HG02678 (cell line): ENCODE results near the gene ITPKB.
"Not testable (repeated sequence)": the region's sequence is repeated elsewhere in the genome, so short reads cannot be mapped to it uniquely, and the experiment has no call there.

Experiments
- ATAC-seq: cut with Tn5 transposase; IDR thresholded peaks from one replicate; pipeline ENCODE4 v1.9.1; 2021; ENCODE audit warnings: mild to moderate bottlenecking, moderate library complexity; ENCODE audit not compliant: unreplicated experiment

ITPKB gene

DNA sequence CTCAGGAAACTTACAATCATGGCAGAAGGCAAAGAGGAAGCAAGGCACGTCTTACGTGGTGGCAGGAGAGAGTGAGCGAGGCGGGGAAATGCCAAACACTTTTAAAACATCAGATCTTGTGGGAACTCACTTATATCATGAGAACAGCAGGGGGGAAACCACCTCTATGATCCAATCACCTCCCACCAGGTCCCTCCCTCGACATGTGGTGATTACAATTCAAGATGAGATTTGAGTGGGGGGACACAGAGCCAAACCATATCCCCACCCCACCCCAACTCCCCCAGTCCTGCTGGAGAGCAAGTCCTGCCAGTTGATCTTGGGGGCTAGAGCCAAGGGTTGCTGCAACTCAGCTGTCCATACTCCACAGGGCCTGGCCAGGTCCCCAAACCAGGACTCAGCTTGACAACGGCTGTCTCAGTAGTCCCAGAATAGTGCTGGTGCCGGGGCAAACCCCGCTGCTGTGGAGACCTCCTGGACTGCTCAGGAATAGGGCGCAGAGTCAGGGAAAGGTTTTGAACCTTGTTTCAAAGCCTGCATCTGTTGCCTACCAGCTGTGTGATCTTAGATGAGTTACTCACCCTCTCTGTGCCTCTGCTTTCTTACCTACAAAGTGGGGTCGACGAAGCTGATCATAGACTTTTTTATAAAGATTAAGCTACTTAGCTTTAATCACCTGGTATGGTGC is 111.0 kb downstream of the ITPKB start:
- ATAC-seq = no peak

- ATAC-seq = no peak
Measured at GRCh38 chr1:226627050-226627755, 111.9 kb downstream of the ITPKB start.

DNA sequence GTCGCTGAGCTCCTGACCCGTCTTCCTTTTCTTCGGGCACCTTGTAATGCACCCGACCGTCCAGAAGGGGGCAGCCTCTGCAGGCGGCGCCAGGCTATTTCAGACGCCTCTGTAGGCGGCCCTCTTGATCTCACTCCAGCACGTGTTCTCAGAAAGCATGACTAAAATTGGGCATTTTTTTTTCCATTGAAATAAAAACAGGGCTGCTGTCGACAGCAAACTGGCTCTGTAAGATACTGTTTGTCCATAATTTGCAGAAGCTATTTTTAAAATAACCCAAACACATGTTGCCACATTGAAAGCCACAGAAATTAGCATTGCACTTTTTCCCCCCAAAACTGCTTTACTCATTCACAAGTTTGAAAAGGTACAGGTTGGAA is 112.5 kb downstream of the ITPKB start:
- ATAC-seq = peak; percentile 86

- peak; percentile 31 for ATAC-seq
Measured at GRCh38 chr1:226625832-226626576, 113.1 kb downstream of the ITPKB start.

GRCh38 chr1:226625326-226625725 is 113.8 kb downstream of the ITPKB start:
- ATAC-seq = no peak

- ATAC-seq = no peak
Measured at GRCh38 chr1:226624526-226624925, 114.6 kb downstream of the ITPKB start.

- ATAC-seq = no peak
Measured at GRCh38 chr1:226622012-226622411, 117.1 kb downstream of the ITPKB start.

GRCh38 chr1:226619031-226619430 is 120.1 kb downstream of the ITPKB start:
- ATAC-seq = no peak

DNA sequence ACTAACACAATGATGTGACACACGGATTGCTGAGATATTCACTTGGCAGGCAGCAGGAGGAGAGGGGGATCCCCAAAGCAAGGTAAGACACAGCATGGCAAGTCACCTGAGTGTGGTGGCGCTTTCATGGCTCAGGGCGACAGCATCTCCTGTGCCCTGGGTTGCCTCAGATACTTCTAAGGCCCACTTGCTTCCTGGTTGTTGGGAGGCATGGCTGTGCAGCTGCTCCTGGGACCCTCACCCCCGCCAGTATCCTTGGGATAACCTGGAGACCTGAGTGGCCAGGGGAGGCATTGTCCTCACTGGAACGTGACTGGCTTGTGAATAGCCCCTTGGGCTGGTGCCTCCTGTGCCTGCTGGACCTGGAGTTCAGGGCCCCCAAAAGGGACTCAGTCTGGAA is 120.7 kb downstream of the ITPKB start:
- no peak for ATAC-seq

DNA sequence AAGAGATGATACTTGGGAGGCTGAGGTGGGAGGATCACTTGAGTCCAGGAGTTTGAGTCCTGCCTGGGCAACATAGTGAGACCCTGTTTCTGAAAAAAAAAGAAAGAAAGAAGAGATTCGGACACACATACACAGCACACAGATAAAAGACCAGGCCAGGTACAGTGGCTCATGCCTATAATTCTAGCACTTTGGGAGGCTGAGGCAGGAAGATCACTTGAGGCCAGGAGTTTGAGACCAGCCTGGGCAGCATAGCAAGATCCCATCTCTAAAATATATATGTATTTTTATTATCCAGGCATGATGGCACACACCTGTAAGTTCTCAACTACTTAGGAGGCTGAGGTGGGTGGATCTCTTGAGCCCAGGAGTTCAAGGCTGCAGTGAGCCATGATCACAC is 121.4 kb downstream of the ITPKB start:
- ATAC-seq = not testable (repeated sequence)

DNA sequence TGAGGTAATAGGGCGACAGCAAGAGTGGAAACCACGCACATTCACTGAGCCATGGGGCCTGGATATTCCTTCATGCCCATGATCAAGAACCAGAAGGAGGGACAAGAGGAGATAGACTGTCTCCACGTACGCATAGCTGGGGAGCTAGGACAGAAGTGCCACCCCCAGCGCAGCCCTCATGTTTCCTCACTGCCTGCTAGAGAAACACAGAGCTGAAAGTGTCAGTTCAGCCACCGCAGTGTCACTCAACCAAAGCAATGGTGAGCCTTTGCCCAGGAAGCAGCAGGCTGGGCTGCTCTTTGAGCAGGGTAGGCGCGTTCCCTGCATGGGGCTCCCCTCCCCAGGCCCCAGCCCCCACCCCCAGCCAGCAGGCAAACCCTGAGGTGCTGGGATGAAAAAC is 122.0 kb downstream of the ITPKB start:
- ATAC-seq = no peak

DNA sequence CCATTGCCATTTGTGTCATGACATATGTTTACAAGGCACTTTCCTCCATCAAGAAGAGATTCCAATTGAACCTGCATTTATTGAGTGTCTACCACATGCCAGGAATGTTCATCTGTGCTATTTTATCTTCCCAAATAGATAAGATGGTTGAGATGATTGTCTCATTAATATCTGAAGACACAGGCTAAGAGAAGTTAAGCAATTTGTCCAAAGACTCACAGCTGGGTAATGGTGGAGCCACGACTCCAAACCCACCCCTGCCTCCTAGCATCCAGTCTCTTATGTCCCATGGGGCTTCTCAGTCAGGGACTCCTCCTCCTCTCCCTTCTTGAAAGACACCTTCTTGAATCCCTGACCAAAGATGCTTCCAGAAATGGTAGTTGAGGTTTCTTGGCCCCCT is 122.4 kb downstream of the ITPKB start:
- ATAC-seq = no peak

DNA sequence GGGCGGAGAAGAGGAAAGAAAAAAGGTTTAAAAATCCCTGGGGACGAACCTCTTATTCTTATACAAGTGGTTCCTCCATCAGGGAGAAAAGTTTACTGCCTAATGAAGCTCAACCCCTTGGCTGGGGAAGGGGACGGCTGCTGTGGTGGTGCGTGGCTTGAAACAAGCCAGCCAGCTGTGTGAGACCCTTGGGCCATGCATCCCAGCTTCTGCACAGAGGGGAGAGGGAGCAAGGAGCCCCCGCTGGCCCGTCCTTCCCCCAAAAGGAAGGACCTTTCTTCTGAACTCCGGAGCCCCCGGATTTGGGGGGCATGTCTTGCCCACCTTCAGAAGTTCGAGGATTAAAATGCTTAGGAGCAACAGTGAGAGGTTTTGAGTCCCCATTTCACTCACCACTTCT is 123.2 kb downstream of the ITPKB start:
- ATAC-seq = no peak

GRCh38 chr1:226611980-226612379 is 127.1 kb downstream of the ITPKB start:
- not testable (repeated sequence) for ATAC-seq

DNA sequence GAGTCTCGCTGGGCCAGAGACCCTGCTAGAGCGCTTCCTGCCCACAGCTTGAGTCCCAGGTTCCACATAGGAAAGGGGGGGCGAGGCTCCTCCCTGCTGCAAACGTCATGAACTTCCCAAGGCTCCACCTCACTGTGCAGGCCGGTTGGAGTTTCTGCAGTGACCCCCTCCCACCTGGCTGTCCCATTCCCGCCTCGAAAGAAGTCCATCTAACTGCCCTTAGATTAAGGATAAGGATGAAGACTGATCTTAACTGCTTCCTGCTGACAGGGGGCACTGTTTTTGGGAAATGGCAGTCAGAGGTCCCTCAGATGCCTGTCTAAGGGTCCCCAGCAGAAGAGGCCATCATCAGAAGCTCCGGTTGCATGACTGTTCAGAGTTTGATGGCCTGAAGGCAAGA is 127.8 kb downstream of the ITPKB start:
- ATAC-seq = no peak

- no peak for ATAC-seq
Measured at GRCh38 chr1:226610671-226611070, 128.4 kb downstream of the ITPKB start.

DNA sequence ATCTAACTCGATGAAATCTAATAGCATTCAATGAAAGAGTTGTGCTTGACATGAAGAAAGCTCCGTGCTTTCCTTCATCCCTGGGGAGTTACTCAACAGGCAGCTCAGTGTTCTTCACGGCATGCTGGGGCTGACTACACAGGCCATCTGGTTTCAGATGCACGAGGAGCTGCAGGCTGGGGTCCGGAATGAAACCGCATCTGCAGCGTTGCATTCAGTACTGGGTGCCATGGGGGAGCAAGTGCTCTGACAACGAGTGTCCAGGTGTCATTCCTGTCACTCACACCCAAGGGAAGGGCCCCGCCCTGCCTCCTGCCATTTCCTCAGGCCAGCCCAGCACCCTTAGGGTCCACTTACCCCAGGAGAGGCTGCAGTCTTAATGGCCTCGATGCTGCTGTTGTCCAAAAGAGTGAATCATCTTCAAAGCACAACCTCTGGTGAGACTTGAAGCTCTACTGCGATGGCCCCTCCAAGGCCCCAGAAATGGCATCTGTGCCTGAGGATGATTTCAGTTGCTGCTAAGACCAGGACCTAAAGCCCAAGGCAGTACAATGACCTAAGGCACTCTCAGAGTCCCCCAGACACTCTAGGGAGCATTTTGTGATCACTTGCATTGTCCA is 129.1 kb downstream of the ITPKB start:
- ATAC-seq = no peak

DNA sequence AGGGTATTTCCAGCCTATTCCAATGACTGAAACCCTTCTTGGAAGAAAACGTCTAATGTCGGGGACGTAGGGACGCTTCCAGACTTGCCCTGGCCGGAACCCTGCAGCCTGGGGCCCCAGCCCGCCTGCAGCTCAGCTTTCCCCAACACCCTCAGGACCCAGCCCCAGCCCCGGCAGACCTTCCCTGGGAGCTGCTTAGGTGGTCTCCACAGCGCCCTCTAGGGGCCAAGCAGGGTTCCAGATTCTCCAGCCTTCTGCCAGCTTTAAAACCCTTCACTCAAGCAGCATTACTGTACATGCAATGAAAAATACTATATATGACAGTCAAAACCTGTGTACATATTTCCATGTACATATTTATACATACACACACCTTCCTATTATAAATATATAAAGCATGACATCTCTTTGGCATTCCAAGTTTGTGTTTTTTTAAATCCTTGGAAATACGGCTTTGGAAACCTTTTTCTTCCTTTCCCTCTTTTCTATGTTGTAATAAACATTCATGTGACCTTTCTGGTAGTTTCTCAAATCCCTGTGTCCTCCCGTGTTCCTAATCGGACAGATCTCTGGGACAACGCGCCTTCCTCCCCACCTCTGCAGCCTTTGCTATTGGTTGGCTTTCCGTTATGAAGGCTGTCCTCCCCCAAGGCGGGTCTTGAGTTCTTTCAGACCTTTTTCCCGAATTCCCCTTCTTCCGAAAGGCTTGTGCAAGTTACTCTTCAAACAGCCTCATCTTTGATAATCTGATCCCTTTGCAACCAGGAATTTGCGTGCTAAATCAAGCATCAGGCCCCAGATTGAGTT is 130.2 kb downstream of the ITPKB start:
- no peak for ATAC-seq

- ATAC-seq = no peak
Measured at GRCh38 chr1:226607821-226608220, 131.3 kb downstream of the ITPKB start.

DNA sequence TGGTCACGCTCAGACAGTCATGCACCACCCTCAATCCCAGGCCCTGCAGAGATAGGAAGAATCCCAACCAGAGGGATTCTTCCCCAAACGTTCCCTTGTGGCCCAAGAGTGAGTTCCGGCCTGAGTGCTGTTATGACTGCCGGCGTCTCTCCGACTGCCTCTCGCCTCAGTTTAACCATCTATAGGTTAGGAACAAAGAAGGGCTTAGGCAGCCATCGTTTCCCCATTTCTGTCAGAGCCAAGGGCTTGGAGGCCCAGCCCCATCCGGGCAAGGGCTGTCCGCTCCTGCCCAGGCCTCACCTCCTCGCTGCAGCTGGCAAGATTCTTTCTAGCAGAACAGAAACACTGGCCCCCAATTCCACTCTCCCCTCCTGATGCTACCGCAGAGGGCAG is 131.8 kb downstream of the ITPKB start:
- ATAC-seq = no peak
